GM19240 (cell line): ENCODE data around the gene MCIDAS.

ENCODE experiments used
- DNase-seq: peaks from one replicate; pipeline ENCODE4 v3.0.0; 2011; ENCODE audit warnings: low spot score; ENCODE audit not compliant: insufficient read length

MCIDAS gene

GRCh38 chr5:55226934-55227663 is at the start of gene MCIDAS:
TSS of gene MCIDAS (minus strand) at chr5:55227315. CDS start at chr5:55227138, 177 bp downstream.
- DNase-seq, result no peak

DNA sequence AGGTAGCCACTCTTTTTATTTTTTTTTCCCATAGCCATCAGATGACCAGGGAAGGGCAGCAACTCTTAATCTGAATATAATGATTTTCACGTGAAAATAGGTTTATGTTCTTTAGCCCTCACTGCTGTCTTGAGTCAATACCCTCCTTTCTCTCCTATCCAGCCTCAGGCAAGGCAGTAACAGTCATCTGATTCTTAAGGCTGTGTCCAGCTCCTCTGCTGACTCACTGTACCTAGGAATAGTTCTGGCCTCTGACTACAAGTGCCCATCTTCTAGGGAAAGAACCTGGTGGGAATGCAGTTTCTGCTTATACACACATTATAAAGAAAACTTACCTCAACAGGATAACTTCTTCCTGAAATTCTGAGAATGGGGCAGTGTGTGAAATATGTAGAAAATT is 49.7 kb upstream of the MCIDAS start:
- DNase-seq, result no peak

GRCh38 chr5:55258339-55258738 is 31.2 kb upstream of the MCIDAS start:
- DNase-seq, result no peak

GRCh38 chr5:55254802-55255201 is 27.7 kb upstream of the MCIDAS start:
- DNase-seq, result no peak

- DNase-seq, result no peak
Measured at GRCh38 chr5:55250064-55250463, 22.9 kb upstream of the MCIDAS start.

DNA sequence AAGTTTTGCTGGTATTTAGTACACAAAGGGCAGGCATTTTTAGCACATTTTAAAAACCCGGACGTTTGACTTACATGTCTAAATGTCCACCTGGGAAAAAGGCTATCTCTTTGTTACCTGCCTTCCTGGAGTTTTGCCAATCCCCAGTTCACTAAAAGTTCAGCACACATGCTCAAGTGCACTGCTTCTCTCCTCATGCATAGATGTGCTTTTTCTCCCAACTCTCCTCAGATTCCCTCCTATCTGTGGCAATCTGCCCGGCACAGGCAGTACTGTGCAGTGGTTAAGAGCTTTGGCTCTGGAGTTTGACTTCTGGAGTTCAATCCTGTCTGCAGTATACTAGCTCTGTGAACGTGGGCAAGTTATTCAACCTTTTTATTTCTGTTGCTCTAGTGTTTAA is 14.6 kb upstream of the MCIDAS start:
- no peak for DNase-seq

- no peak for DNase-seq
Measured at GRCh38 chr5:55236800-55237199, 9.7 kb upstream of the MCIDAS start.

- no peak for DNase-seq
Measured at GRCh38 chr5:55234121-55234700, 7.1 kb upstream of the MCIDAS start.

- DNase-seq, result no peak
Measured at GRCh38 chr5:55232985-55233928, 6.1 kb upstream of the MCIDAS start, which contains the start of gene CCNO. TSS of gene CCNO (minus strand) at chr5:55233608. CDS start at chr5:55233523, 85 bp downstream.

GRCh38 chr5:55232271-55232984 is 5.3 kb upstream of the MCIDAS start:
- no peak for DNase-seq

DNA sequence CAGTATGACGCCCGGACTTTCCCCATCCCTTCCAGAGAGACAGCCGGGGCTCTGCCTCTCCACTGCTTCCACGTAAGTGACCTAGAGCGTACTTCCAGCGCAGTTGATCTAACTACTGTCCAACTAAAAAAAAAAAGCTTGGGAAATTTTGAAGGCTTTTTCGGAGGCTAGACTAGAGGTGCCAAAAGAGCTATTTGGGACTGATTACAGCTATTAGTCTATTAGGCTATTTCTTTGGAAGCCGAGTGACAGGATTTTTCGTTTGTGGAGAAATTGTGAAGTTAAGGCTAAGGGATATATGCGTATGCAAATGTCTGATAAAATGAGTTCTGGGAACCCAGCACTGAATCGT is 4.8 kb upstream of the MCIDAS start:
- no peak for DNase-seq

DNA sequence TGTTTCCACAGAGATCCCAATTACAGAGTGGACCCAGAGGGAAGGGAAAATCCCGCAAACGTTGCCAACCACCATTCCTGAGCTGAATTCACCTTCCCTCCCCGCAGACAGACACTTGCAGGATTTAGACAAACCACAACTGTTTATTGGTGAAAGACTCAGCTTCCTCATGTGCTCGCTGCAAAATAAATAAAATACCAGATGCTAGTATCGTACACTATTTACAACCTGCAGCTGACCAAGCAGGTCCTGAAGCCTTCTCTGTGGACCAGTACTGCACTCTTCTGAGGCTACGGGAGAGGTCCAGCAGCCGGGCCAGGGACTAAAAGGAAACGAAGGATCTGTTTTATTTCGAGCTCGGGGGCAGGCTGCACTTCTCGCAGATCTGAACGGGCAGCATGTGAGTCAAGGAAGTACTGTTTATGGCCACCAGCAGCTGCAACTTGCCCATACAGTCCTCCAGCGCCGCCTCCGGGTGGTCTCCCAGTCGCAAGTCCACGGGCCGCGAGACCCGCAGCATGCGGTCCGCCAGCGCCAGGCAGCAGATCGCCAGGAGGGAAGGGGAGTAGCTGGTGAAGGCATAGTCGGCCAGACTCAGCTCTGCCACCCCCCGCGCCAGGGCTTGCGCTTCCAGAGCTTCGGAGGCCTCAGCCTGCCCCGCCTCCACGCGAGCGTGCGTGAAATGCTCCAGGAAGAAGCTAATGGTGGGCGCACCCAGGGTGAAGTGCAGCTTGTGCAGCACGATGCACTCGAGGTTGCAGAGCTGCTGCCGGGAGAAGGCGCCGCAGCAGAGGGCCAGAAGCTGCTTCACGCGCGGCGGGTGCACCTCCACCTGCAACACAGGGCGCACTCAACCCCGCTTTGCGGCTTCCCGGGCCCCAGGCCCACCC is 4.2 kb upstream of the MCIDAS start:
- DNase-seq, result no peak

DNA sequence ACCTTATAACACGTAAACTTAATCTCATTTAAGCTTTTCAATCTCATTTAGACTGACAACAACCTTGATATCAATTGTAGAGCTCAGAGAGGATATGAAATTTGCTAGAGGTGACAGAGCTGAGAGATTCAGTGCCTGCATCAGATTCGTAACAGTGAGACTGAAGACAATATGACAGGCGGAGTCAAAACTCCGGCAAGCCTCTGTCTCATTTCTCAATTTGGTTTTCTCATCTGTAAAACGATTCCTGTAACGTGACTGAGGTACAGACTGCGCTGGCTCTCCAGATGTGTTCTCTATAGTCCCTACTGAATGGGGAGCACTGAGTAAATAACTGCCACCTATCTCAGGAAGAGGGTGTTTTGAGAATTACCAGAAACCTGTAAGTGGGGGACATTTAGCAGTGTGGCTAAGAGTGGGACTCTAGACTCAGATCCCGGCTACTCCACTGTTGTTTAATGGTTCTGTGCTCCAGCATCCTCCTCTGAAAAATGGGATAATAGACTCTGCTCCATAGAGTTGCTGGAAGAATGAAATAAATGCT is 3.0 kb upstream of the MCIDAS start:
- no peak for DNase-seq

DNA sequence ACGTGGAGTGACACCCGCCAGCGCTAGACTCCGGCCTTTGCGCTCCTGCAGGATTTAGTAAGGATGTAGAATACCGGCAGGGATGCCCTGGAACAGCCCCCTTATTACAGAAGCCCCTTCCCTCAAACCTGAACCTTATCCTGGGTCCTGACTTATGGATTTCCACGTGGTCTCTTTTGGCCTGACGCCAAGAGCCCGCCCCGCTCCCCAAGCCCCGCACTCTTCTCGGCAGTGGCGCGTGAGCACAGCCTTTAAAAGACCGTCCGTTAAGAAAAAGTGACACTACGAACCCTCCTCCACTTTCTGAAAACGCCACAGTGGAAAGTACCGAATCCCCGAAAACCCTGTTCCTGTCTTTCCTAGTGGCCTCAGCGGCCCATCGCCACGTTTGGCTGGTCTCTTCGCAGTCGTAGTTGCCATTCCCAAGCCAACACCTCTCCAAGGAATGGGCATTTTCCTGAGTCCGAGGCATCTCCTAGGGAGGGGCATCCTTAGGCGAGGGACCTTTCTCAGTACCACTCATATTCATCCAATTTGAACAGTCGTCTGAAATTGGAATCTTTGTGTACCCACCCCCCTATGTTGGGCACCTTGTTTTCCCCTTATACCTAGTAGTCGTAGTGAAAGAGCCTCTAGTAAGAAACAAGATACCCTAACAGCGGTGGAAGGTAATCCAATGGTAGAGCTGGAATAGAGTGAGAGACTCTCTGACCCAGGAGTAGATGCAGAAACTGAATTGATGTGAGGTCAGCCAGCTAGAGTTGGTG is 732 bp upstream of the MCIDAS start:
- DNase-seq, result no peak

DNA sequence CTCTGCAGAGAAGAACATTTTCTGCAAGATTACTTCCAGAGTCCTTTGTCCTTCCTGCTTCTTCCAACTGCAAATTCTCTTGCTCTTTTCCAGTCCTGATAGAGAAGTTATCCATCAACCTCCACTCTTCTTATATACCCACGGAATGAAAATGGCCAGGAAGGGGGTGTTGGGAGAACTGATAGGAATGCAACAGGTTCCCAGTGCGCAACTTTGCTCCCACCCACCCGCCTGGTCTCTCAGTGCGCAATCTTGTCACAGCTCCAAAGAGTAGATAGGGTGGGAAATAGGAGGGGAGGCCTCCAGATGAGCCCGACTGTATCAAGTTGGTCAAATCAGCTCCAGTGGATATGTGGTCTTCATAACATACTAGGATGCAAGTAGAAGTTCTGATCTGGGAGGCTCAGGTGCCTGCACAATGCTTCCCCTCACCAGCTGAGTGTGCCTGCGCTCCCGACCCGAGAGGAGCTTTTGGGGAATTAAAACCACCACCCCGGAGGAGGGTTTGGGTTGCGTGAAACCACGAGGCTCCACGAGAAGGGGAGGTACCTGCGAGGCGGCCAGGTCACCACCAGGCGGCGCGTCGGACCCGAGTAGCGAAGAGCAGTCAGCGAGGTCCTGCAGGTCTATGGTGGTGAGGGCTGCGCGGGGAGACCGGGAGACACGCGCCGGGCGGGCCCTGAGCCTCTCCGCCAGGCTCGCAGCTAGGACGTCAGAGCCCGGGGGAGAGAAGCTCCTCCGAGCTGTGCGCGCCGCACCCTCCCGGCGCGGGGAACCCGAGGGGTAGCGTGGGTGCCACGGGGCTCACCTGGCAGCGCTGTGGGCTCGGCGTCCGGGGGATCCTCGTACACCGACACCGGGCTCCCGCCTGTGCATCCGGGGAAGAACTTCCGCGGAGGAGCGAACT is 835 bp downstream of the MCIDAS start:
- peak; percentile 47 for DNase-seq

- DNase-seq, result no peak
Measured at GRCh38 chr5:55225346-55225745, 1.8 kb downstream of the MCIDAS start.

DNA sequence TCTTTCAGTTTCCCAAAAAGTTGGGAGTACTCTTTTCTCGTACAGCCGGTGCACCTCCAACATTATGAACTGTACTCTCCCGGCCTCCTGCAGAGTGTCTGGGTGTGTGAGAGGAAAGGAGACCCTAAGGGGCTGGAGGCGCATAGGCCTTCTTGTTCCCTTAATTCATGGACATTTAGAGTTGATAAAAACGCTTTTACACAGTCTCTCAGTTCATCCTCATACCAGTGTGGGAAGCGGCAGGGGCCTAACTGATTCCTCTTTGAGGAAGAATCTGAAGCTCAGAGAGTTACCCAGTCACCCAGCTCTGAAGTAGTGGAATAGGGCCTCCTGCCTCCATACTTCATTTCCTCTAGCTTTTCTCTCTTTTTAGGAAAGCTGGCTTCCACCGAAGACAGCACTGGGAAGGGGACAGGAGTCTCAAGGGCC is 3.3 kb downstream of the MCIDAS start:
- DNase-seq, result no peak
